H9 (cell line): ENCODE measurements around the gene TRIP10. TPM values are rescaled to one million over a fixed set of nuclear protein-coding genes. Genes with fewer than 3 reads are reported as not detected.

Experiments used
- DNase-seq: peaks from one replicate; pipeline ENCODE4 v3.0.0-alpha.2; 2017
- H2AFZ ChIP-seq: one replicate; pipeline ENCODE4 v1.6.1; 2013; ENCODE audit warnings: mild to moderate bottlenecking, low read length, control low read depth, moderate library complexity
- H2AK5ac ChIP-seq: 2 replicates; pipeline ENCODE4 v1.6.1; 2013; ENCODE audit warnings: low read length, control low read depth, mixed read lengths; ENCODE audit not compliant: insufficient read length
- H2BK120ac ChIP-seq: one replicate; pipeline ENCODE4 v1.6.1; 2013; ENCODE audit warnings: low read depth, mild to moderate bottlenecking, low read length, control low read depth, inconsistent platforms; ENCODE audit not compliant: poor library complexity, severe bottlenecking
- H2BK12ac ChIP-seq: 2 replicates; pipeline ENCODE4 v1.6.1; 2013; ENCODE audit warnings: low read length, control low read depth, mixed read lengths, low read depth; ENCODE audit not compliant: insufficient read length
- H2BK15ac ChIP-seq: 2 replicates; pipeline ENCODE4 v1.6.1; 2013; ENCODE audit warnings: low read depth, low read length, control low read depth
- H2BK20ac ChIP-seq: one replicate; pipeline ENCODE4 v1.6.1; 2013; ENCODE audit warnings: low read depth, mild to moderate bottlenecking, low read length, control low read depth, inconsistent platforms; ENCODE audit not compliant: poor library complexity, severe bottlenecking
- H2BK5ac ChIP-seq: 2 replicates; pipeline ENCODE4 v1.6.1; 2013; ENCODE audit warnings: low read length, control low read depth, mixed read lengths; ENCODE audit not compliant: insufficient read length
- H3K14ac ChIP-seq: 2 replicates; pipeline ENCODE4 v1.6.1; 2013; ENCODE audit warnings: low read length, control low read depth; ENCODE audit not compliant: insufficient read depth
- H3K18ac ChIP-seq: 2 replicates; pipeline ENCODE4 v1.6.1; 2013; ENCODE audit warnings: low read depth, mild to moderate bottlenecking, mixed read lengths, low read length, control low read depth; ENCODE audit not compliant: insufficient read length
- H3K23ac ChIP-seq: 2 replicates; pipeline ENCODE4 v1.6.1; 2013; ENCODE audit warnings: low read length, control low read depth, mixed read lengths, low read depth; ENCODE audit not compliant: insufficient read length
- H3K23me2 ChIP-seq: 2 replicates; pipeline ENCODE4 v1.6.1; 2013; ENCODE audit warnings: low read depth, mild to moderate bottlenecking, mixed read lengths, low read length, control low read depth; ENCODE audit not compliant: insufficient read length, poor library complexity, severe bottlenecking
- H3K27ac ChIP-seq: 2 replicates; pipeline ENCODE4 v1.5.1; 2013; ENCODE audit warnings: low read length, control low read depth, mixed read lengths, low read depth; ENCODE audit not compliant: insufficient read length
- H3K27me3 ChIP-seq: 2 replicates; pipeline ENCODE4 v1.6.1; 2013; ENCODE audit warnings: low read length, control low read depth, inconsistent platforms; ENCODE audit not compliant: insufficient read depth
- H3K4ac ChIP-seq: 2 replicates; pipeline ENCODE4 v1.6.1; 2013; ENCODE audit warnings: low read depth, mild to moderate bottlenecking, control low read depth, inconsistent platforms, low read length, moderate library complexity
- H3K4me1 ChIP-seq: 2 replicates; pipeline ENCODE4 v1.6.1; 2013; ENCODE audit warnings: low read length, control low read depth, inconsistent platforms; ENCODE audit not compliant: insufficient read depth
- H3K4me2 ChIP-seq: 2 replicates; pipeline ENCODE4 v1.6.1; 2013; ENCODE audit warnings: low read length, control low read depth, mixed read lengths; ENCODE audit not compliant: insufficient read length, insufficient read depth
- H3K56ac ChIP-seq: 2 replicates; pipeline ENCODE4 v1.6.1; 2013; ENCODE audit warnings: low read depth, mild to moderate bottlenecking, mixed read lengths, low read length, control low read depth; ENCODE audit not compliant: insufficient read length
- H3K79me1 ChIP-seq: 2 replicates; pipeline ENCODE4 v1.6.1; 2013; ENCODE audit warnings: low read depth, mild to moderate bottlenecking, moderate library complexity, low read length, control low read depth, inconsistent platforms; ENCODE audit not compliant: insufficient read depth, poor library complexity, severe bottlenecking
- H3K79me2 ChIP-seq: 2 replicates; pipeline ENCODE4 v1.6.1; 2013; ENCODE audit warnings: low read length, control low read depth, inconsistent platforms; ENCODE audit not compliant: insufficient read depth
- H3K9ac ChIP-seq: 2 replicates; pipeline ENCODE4 v1.6.1; 2013; ENCODE audit warnings: low read length, control low read depth, mixed read lengths; ENCODE audit not compliant: insufficient read length; ENCODE audit errors: extremely low read depth
- H3K9me3 ChIP-seq: one replicate; pipeline ENCODE4 v1.6.1; 2013; ENCODE audit warnings: low read depth, low read length, inconsistent platforms; ENCODE audit not compliant: control insufficient read depth
- H3T11ph ChIP-seq: one replicate; pipeline ENCODE4 v1.6.1; 2013; ENCODE audit warnings: mild to moderate bottlenecking, low read length, control low read depth, inconsistent platforms
- H4K20me1 ChIP-seq: one replicate; pipeline ENCODE4 v1.6.1; 2013; ENCODE audit not compliant: control insufficient read depth, insufficient read length, insufficient read depth
- H4K5ac ChIP-seq: 2 replicates; pipeline ENCODE4 v1.6.1; 2013; ENCODE audit warnings: low read depth, mild to moderate bottlenecking, mixed read lengths, low read length, control low read depth; ENCODE audit not compliant: insufficient read length
- H4K8ac ChIP-seq: replicated peaks from 2 replicates; pipeline ENCODE4 v1.6.1; 2013; ENCODE audit warnings: low read length, control low read depth, mixed read lengths, low read depth; ENCODE audit not compliant: insufficient read length
- H4K91ac ChIP-seq: 2 replicates; pipeline ENCODE4 v1.6.1; 2013; ENCODE audit warnings: low read depth, mild to moderate bottlenecking, moderate library complexity, mixed read lengths, low read length, control low read depth; ENCODE audit not compliant: insufficient read length
- H3K27ac Mint-ChIP-seq, 3 experiments: 2 replicates in 2 of 3; 3 replicates in 1 of 3; pipeline ENCODE4 v1.8.0; 2020 to 2021; ENCODE audit warnings: mixed read lengths in 3 of 3, mild to moderate bottlenecking in 1 of 3, moderate library complexity in 1 of 3
- H3K27me3 Mint-ChIP-seq: 2 replicates; pipeline ENCODE4 v1.8.0; 2021; ENCODE audit warnings: low read depth, mild to moderate bottlenecking, moderate library complexity, mixed read lengths
- H3K36me3 Mint-ChIP-seq, 3 experiments: 2 replicates in 2 of 3; 3 replicates in 1 of 3; pipeline ENCODE4 v1.8.0; 2020 to 2021; ENCODE audit warnings: low read depth in 3 of 3, mixed read lengths in 3 of 3; ENCODE audit not compliant: insufficient read depth in 1 of 3
- H3K4me1 Mint-ChIP-seq, 2 experiments: 2 replicates each; pipeline ENCODE4 v1.8.0; 2020; ENCODE audit warnings: mixed read lengths in 2 of 2
- H3K4me3 Mint-ChIP-seq, 2 experiments: 2 replicates in 1 of 2; 3 replicates in 1 of 2; pipeline ENCODE4 v1.8.0; 2020 to 2021; ENCODE audit warnings: mild to moderate bottlenecking in 2 of 2, mixed read lengths in 2 of 2, moderate library complexity in 1 of 2
- H3K9me3 Mint-ChIP-seq, 2 experiments: 2 replicates in 1 of 2; 3 replicates in 1 of 2; pipeline ENCODE4 v1.8.0; 2020; ENCODE audit warnings: mild to moderate bottlenecking in 2 of 2, mixed read lengths in 2 of 2, moderate library complexity in 1 of 2
- WGBS: extraction: QIAGEN DNeasy Blood & Tissue Kit; methylation state at CpG from one replicate; pipeline ENCODE4 v1.1.7; 2013; ENCODE audit warnings: missing lambda C conversion rate, low lambda C conversion rate, mixed read lengths; ENCODE audit not compliant: insufficient read length; ENCODE audit errors: extremely low coverage; 5-methylcytosine and 5-hydroxymethylcytosine counted together
- total RNA-seq: library from RNA; stranded (reverse); gene quantifications from 2 replicates; pipeline ENCODE4 v1.2.1, GENCODE V29; 2021
- TF ChIP-seq, protein P1 (sequence below): fragments of 200-600 bp; sonication (generic); conservative IDR thresholded peaks from 3 replicates; pipeline ENCODE4 v1.8.0; 2021; ENCODE audit warnings: antibody characterized with exemption, mild to moderate bottlenecking

TRIP10 gene
- total RNA-seq, 1 experiment from 2014 or later: 56.4 TPM

DNA sequence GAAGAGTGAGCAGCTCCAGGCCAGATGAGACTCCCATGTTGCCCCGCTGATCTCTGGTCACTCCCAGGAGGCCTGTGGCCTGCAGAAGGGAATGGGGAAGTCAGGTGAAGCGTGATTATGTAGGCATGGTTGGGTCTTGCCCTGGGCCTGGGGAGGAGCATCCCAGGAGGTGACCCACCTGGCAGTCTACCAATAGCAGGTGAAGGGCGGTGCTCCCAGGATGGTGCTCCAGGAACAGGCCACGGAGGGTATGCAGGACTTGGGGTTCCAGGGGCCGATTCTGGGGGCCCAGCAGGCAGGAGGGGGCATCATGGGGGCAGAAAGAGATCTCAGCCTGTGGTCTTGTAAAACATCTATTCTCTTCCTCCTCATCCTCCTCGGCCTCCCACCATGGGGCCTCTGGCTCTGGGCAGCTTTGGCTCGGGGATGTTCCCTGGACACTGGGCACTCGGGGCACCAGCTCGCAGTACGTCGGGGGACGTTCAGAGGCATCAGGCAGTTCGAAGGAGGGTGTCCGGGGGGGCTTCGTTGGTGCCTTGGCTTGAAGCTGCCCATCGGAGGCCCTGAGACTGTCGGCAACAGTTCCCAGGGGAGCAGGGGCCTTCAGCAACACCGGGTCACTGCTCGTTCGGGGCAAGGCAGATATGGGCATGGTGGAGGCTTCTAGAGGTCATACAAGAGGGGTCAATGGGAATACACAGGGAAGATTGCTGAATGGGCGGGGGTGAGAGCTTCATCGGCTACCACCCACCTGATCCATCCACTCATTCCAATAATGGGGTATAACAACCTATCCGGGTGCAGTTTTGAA, 15.4 kb downstream of the TRIP10 start:
- Histone ChIP-seq H3T11ph (no peak overlapping the region), H3K9ac (no peak overlapping the region), H4K5ac (no peak overlapping the region), H2AK5ac (no peak overlapping the region), H3K79me1 (no peaks in the 10 kb centered on the region), H2BK12ac (no peak overlapping the region), H3K18ac (no peak overlapping the region), H4K8ac (no peak overlapping the region), H3K23ac (no peak overlapping the region), H3K23me2 (peaks cover 4% of the 10 kb centered on the region), H4K91ac (no peak overlapping the region), H2BK15ac (no peak overlapping the region), H3K9me3 (no peaks in the 10 kb centered on the region), H3K79me2 (no peaks in the 10 kb centered on the region), H3K4ac (no peak overlapping the region), H3K27ac (no peak overlapping the region), H2BK20ac (no peak overlapping the region), H2AFZ (no peak overlapping the region), H2BK5ac (no peak overlapping the region), H3K14ac (no peak overlapping the region), H3K27me3 (no peaks in the 10 kb centered on the region; the same call in 1 of the 2 replicates), H4K20me1 (no peaks in the 10 kb centered on the region), H2BK120ac (no peak overlapping the region), H3K4me2 (no peak overlapping the region), H3K4me1 (no peaks in the 10 kb centered on the region; the same call in 1 of the 2 replicates), H3K56ac (no peak overlapping the region)
- H3K9me3 Mint-ChIP-seq: no peaks in the 10 kb centered on the region
- no peaks in the 10 kb centered on the region for H3K27me3 Mint-ChIP-seq
- DNase-seq: no peak
- peaks cover 5% of the 10 kb centered on the region in 2 experiments; a peak in 2 of 4 replicates for H3K4me1 Mint-ChIP-seq
- peaks cover 15 to 46% (median 39%) of the 10 kb centered on the region in 3 experiments; a peak in 6 of 7 replicates for H3K36me3 Mint-ChIP-seq
- no peak overlapping the region for H3K27ac Mint-ChIP-seq
- H3K4me3 Mint-ChIP-seq: no peak overlapping the region
- TF ChIP-seq, protein P1, sequence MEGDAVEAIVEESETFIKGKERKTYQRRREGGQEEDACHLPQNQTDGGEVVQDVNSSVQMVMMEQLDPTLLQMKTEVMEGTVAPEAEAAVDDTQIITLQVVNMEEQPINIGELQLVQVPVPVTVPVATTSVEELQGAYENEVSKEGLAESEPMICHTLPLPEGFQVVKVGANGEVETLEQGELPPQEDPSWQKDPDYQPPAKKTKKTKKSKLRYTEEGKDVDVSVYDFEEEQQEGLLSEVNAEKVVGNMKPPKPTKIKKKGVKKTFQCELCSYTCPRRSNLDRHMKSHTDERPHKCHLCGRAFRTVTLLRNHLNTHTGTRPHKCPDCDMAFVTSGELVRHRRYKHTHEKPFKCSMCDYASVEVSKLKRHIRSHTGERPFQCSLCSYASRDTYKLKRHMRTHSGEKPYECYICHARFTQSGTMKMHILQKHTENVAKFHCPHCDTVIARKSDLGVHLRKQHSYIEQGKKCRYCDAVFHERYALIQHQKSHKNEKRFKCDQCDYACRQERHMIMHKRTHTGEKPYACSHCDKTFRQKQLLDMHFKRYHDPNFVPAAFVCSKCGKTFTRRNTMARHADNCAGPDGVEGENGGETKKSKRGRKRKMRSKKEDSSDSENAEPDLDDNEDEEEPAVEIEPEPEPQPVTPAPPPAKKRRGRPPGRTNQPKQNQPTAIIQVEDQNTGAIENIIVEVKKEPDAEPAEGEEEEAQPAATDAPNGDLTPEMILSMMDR: no peak
- no CpG with 5 or more reads among the region's 23 CpGs for WGBS
